ENCODE data around the gene CIITA. TPM values are rescaled to one million over a fixed set of nuclear protein-coding genes. Genes with fewer than 3 reads are reported as not detected.

CIITA gene
- total RNA-seq, 2 donors from 2014 or later: 0.26 TPM; not detected in 1

DNA sequence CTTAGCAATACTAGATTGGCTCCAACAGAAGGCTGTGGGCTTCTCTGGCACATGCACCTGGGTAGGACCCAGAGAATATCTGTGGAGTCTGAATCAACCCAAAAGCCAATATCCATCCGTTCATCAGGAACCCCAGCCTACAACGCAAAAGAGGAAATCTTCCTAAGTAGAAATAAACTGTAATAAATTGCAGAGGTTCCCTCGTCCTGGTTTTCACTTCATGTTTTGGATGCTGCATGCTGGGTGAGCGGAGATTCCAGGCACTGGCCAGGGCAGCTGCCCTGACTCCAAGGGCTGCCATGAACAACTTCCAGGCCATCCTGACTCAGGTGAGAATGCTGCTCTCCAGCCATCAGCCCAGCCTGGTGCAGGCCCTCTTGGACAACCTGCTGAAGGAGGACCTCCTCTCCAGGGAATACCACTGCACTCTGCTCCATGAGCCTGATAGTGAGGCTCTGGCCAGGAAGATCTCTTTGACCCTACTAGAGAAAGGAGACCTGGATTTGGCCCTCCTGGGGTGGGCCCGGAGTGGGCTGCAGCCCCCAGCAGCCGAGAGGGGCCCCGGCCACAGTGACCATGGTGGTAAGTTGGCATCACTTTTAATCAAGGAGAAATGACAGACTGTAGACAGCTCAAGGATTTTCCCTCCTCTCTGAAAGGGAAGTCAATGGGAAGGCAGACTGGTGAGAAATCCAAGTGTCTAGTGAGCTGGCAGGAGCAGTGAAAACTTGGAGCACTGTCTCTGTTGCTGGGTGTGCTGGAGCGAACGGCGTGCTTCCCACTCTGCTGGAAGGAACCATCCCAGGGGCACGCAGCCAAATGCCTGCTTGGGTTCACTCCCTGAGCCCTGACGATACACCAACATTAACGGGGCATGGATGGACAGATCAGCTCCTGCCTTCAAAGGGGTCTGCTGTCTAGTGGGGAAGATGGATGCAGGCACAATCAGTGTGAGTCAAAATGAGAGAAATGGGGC lies 10.7 kb upstream of the CIITA start:
- no peak for TF ChIP-seq CTCF (conservative IDR thresholded peaks at IDR 0.05)
- peaks cover 2% of the 10 kb centered on the region for H3K4me1 Mint-ChIP-seq

GRCh38 chr16:10867199-10867598 lies 9.8 kb upstream of the CIITA start:
- Histone ChIP-seq H3K9me3 (ENCODE audit: control insufficient read depth, low read length) (no peaks in the 10 kb centered on the region), H3K36me3 (ENCODE audit: control insufficient read depth, insufficient read depth, low read length) (no peaks in the 10 kb centered on the region), H3K9ac (ENCODE audit: extremely low read depth, low read length, poor library complexity, severe bottlenecking) (no peak overlapping the region), H3K4me1 (ENCODE audit: control insufficient read depth, insufficient read depth, low read length) (peaks cover 4% of the 10 kb centered on the region), H3K4me3 (ENCODE audit: low read length) (no peak overlapping the region), H3K27ac (ENCODE audit: low read depth, low read length) (no peak overlapping the region), H3K27me3 (ENCODE audit: control insufficient read depth, insufficient read depth, low read length, poor library complexity, severe bottlenecking) (peaks cover 22% of the 10 kb centered on the region)
- WGBS, 2 experiments (ENCODE audit: insufficient coverage in 1 of 2, insufficient read length in 1 of 2): 91 to 100% methylated on average over 2 to 5 of the region's 6 CpGs
- DNase-seq: no peak
- H3K4me3 Mint-ChIP-seq: no peak overlapping the region
- H3K9me3 Mint-ChIP-seq: no peaks in the 10 kb centered on the region
- no peaks in the 10 kb centered on the region for H3K36me3 Mint-ChIP-seq (ENCODE audit: low read depth)
- no peak for TF ChIP-seq CTCF (conservative IDR thresholded peaks at IDR 0.05)
- H3K4me1 Mint-ChIP-seq: no peaks in the 10 kb centered on the region
- peaks cover 7% of the 10 kb centered on the region for H3K27me3 Mint-ChIP-seq (ENCODE audit: insufficient read depth)
- no peak overlapping the region for H3K27ac Mint-ChIP-seq

More for the DNA sequence above, 10.7 kb upstream of the CIITA start:
- Histone ChIP-seq H3K27me3 (ENCODE audit: control insufficient read depth, insufficient read depth, low read length, poor library complexity, severe bottlenecking) (peaks cover 17% of the 10 kb centered on the region), H3K36me3 (ENCODE audit: control insufficient read depth, insufficient read depth, low read length) (no peaks in the 10 kb centered on the region), H3K4me1 (ENCODE audit: control insufficient read depth, insufficient read depth, low read length) (peaks cover 4% of the 10 kb centered on the region), H3K9me3 (ENCODE audit: control insufficient read depth, low read length) (no peaks in the 10 kb centered on the region), H3K27ac (ENCODE audit: low read depth, low read length) (no peak overlapping the region), H3K9ac (ENCODE audit: extremely low read depth, low read length, poor library complexity, severe bottlenecking) (no peak overlapping the region), H3K4me3 (ENCODE audit: low read length) (no peak overlapping the region)
- Mint-ChIP-seq H3K27ac (no peak overlapping the region), H3K9me3 (no peaks in the 10 kb centered on the region), H3K36me3 (ENCODE audit: low read depth) (no peaks in the 10 kb centered on the region), H3K4me3 (no peak overlapping the region), H3K27me3 (ENCODE audit: insufficient read depth) (peaks cover 7% of the 10 kb centered on the region)
- DNase-seq: no peak
- WGBS, 2 experiments (ENCODE audit: insufficient coverage in 1 of 2, insufficient read length in 1 of 2): 90 to 95% methylated on average over 8 to 13 of the region's 13 CpGs

GRCh38 chr16:10868104-10868595 lies 8.9 kb upstream of the CIITA start:
- no peaks in the 10 kb centered on the region for H3K36me3 Mint-ChIP-seq (ENCODE audit: low read depth)

More at GRCh38 chr16:10868104-10868595, 8.9 kb upstream of the CIITA start:
- no peaks in the 10 kb centered on the region for H3K4me1 ChIP-seq (ENCODE audit: control insufficient read depth, insufficient read depth, low read length)
- Mint-ChIP-seq H3K4me1 (no peaks in the 10 kb centered on the region), H3K27me3 (ENCODE audit: insufficient read depth) (peaks cover 6% of the 10 kb centered on the region), H3K9me3 (no peaks in the 10 kb centered on the region), H3K4me3 (no peak overlapping the region), H3K27ac (no peak overlapping the region)
- DNase-seq: no peak
- H3K9me3 ChIP-seq (ENCODE audit: control insufficient read depth, low read length): no peaks in the 10 kb centered on the region
- peaks cover 24% of the 10 kb centered on the region for H3K27me3 ChIP-seq (ENCODE audit: control insufficient read depth, insufficient read depth, low read length, poor library complexity, severe bottlenecking)
- TF ChIP-seq CTCF (conservative IDR thresholded peaks at IDR 0.05): no peak
- H3K36me3 ChIP-seq (ENCODE audit: control insufficient read depth, insufficient read depth, low read length): no peaks in the 10 kb centered on the region
- 85 to 100% methylated on average over 4 to 6 of the region's 6 CpGs for WGBS, 2 experiments (ENCODE audit: insufficient coverage in 1 of 2, insufficient read length in 1 of 2)
- no peak overlapping the region for H3K27ac ChIP-seq (ENCODE audit: low read depth, low read length)
- no peak overlapping the region for H3K4me3 ChIP-seq (ENCODE audit: low read length)
- H3K9ac ChIP-seq (ENCODE audit: extremely low read depth, low read length, poor library complexity, severe bottlenecking): no peak overlapping the region

Measured in endodermal cell (in vitro differentiated cells).